ENCODE data around the gene AGO4.

DNA sequence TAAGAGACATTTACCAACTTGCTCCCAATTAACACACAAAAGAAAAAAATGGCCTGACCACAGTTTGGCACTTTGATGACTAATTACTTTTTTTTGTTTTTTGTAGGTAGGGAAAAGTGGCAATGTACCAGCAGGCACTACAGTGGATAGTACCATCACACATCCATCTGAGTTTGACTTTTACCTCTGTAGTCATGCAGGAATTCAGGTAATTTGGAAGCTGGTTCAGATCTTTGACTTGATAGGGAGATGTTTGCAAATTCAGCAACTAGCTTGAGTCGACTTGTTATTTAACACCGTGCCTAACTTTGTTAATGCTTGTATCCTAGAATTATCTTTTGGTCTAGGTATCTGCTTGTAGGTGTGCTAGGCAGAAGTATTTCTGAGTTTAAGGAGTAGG, 42.2 kb downstream of the AGO4 start:
- no peak for TF ChIP-seq CEBPB (IDR thresholded peaks at IDR 0.05)
- TF ChIP-seq, protein P1, sequence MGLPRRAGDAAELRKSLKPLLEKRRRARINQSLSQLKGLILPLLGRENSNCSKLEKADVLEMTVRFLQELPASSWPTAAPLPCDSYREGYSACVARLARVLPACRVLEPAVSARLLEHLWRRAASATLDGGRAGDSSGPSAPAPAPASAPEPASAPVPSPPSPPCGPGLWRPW (IDR thresholded peaks at IDR 0.05) = no peak
- TF ChIP-seq CTCF (IDR thresholded peaks at IDR 0.05) = no peak
- no peak for TF ChIP-seq HDAC2 (IDR thresholded peaks at IDR 0.05)
- TF ChIP-seq POLR2A (IDR thresholded peaks at IDR 0.05; ENCODE audit: low read length) = no peak

All from A549 (cell line).